HG02798 (cell line): ENCODE data around the gene RABEP1.
"Not testable (repeated sequence)": the region's sequence is repeated elsewhere in the genome, so short reads cannot be mapped to it uniquely, and the experiment has no call there.

Experiments used
- ATAC-seq: cut with Tn5 transposase; IDR thresholded peaks from one replicate; pipeline ENCODE4 v1.9.1; 2021; ENCODE audit warnings: mild to moderate bottlenecking; ENCODE audit not compliant: unreplicated experiment, poor library complexity

The RABEP1 gene, protein sequence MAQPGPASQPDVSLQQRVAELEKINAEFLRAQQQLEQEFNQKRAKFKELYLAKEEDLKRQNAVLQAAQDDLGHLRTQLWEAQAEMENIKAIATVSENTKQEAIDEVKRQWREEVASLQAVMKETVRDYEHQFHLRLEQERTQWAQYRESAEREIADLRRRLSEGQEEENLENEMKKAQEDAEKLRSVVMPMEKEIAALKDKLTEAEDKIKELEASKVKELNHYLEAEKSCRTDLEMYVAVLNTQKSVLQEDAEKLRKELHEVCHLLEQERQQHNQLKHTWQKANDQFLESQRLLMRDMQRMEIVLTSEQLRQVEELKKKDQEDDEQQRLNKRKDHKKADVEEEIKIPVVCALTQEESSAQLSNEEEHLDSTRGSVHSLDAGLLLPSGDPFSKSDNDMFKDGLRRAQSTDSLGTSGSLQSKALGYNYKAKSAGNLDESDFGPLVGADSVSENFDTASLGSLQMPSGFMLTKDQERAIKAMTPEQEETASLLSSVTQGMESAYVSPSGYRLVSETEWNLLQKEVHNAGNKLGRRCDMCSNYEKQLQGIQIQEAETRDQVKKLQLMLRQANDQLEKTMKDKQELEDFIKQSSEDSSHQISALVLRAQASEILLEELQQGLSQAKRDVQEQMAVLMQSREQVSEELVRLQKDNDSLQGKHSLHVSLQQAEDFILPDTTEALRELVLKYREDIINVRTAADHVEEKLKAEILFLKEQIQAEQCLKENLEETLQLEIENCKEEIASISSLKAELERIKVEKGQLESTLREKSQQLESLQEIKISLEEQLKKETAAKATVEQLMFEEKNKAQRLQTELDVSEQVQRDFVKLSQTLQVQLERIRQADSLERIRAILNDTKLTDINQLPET

DNA sequence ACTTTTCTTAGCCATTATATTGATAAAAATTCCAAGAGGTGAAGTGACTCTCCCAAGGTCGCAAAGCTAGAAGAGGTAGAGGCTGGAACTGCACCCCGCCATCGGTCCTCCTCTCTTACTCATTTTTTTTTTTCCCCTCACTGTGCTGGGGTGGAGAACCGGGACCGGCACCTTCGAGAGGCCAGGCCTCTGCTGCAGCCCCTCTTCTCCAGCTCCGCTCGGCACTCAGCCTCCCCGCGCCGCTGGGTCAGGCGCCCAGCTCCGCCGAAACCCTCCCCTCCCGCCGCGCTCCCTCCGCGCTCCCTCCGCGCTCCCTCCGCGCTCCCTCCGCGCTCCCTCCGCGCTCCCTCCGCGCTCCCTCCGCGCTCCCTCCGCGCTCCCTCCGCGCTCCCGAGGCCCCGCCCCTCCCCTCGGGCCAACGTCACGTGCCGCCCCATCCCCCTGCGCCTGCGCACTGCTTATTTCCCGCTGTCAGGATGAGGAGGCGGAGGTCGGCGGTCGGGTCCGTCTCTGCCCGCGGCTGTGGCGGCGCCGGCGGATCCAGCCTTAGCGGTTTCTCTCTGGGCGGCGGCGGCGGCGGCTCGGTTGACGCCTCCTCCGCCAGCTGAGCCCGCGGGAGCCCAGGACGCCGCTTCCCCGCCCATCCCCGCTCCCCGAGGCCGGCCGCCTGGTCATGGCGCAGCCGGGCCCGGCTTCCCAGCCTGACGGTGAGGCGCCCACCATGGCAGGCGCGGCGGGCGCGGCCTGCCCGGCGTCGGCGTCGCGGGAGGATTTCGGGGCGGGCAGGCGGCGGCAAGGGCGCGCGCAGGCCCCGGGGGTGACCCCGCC lies at the start of gene RABEP1:
Gene RABEP1 (plus strand): TSS at position 471 of the 828 bp plus-strand sequence. CDS start 203 bp downstream, at position 674.
- peak; percentile 91 for ATAC-seq

DNA sequence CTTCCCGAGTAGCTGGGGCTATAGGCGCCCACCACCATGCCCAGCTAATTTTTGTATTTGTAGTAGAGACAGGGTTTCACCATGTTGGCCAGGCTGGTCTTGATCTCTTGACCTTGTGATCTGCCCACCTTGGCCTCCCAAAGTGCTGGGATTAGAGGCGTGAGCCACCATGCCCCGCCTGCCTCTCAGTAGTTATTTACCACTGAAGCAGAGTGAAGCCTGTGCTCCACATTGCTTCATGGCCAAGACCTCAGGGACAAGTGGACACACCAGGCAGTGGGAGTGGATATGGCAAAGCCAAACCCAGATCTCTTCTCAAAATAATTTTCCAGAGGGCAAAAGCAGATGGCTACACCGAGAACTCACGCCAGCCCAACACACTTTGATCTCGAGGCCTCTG lies 48.6 kb upstream of the RABEP1 start:
- not testable (repeated sequence) for ATAC-seq

DNA sequence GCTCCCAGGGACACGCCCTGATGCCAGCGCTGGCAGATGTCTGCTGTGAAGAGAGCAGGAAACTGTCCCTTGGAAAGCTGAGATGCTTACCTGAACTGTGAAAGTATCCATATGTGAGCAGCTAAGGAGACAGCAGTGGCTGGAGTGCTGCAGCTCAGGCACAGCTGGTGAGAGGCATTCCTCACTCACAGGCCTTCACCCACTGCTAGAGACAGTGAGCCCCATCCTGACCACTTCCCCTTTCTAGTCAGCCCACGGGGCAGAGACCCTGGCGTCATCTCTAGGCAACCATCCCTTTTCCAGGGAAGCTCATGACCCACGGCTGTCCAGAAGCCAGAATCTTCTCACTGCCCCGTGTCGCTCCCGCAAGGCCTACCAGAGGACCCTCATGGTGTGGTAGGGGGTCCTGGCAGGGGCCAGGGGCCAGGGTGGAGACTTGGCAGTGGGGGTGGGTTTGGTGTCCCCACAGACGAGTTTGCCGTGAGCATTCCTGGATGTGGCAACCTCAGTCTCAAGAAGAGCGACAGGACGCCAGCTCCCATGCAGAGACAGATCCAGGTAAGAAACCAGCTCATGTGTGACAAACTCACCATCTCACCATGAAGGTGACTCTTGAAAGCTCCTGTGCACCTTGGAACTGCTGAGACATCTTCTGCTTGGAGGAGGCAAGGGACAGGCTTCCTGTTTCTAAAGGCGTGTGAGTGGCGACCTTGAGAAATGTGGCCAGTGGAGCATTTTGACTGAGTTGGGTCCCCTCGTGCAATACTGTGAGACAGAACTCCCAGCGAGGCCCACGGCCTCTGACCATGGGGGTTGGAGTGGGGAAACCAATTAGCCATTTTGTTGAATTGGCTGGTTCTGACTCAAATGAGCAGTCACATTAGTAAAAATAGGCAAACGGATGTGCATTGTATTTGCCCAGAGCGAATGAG lies 47.2 kb upstream of the RABEP1 start, which contains the start of gene SCIMP:
Gene SCIMP (minus strand): TSS at position 216 of the 932 bp plus-strand sequence. CDS start 105 bp downstream, at position 111.
- peak; percentile 49 for ATAC-seq

DNA sequence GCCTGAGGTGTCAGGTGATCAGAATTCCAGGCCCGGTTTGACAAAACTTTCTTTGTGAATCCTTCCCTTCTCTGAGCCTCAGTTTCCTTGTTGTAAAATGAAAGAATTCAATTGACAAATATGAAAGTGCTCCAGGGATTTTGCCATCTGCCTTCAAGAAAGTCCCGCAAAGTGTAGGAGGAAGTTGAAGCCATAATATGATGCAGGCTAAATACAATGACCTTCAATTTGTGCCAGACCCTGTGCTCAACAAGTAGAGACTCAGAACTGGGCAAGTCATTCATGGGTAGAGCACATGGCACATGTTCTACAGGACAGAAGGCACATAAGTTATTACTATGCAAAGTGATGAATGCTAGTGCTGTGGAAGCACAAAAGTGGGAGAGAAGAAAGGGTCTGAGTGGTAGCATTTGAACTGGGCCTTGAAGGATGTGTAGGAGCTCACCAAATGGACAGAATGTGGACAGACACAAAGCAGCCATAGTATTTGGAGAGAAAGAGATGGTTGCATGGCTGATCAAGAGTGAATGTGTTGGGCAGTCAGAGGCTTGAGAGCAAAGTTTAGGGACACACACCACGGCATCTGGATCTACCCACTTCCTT lies 45.0 kb upstream of the RABEP1 start:
- no peak for ATAC-seq

DNA sequence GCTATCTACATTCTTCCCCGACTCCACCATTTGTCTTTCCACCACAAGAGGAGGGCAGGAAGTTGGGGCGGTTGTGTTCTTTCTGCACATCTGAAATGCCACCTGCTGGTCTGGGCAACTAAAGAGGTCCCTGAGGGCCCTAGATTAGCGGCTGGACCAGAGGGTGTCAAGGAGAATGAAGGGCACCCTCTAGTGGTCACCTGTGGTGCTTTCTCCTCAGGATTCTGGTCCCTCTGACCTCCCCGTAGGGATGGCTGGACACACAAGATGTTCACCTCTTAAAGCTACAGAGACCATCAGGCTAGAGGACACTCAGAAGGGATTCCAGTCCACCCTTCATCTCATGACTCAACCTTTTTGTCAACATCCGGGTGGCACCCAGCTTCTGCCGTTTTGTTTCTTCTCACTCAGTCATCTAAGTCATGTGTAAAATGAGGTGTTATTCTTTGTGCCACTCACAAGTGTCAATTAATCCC lies 44.5 kb upstream of the RABEP1 start:
- peak; percentile 53 for ATAC-seq

DNA sequence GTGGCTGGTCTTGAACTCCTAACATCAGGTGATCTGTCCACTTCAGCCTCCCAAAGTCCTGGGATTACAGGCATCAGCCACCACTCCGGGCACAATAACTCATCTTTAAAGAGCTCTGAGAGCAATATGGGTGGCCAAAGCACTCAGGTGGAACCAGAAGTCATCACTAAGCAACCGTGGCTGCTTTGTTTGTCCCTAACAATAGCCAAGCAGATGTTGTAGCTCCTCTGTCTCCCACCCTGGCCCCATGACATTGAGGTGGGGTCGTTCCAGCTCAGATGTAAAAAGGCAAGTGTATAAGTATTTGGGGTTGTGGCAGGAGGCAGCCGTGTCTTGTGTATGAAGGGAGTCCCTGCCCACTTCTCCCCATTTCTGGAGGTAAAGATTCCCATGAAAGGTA lies 43.8 kb upstream of the RABEP1 start:
- ATAC-seq = no peak

DNA sequence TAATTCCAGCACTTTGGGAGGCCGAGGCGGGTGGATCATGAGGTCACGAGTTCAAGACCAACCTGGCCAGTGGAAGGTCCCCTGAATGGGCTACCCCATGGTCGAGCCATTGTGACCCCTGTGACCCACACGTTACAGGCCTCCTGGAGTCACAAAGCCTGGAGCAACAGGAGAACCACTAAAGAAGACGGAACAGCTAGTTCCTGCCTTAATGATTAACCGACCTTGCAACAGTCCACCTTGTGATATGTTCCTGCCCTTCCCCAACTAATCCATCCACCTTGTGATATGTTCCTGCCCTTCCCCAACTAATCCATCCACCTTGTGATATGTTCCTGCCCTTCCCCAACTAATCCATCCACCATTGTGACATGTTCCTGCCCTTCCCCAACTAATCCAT lies 42.3 kb upstream of the RABEP1 start:
- ATAC-seq = not testable (repeated sequence)

DNA sequence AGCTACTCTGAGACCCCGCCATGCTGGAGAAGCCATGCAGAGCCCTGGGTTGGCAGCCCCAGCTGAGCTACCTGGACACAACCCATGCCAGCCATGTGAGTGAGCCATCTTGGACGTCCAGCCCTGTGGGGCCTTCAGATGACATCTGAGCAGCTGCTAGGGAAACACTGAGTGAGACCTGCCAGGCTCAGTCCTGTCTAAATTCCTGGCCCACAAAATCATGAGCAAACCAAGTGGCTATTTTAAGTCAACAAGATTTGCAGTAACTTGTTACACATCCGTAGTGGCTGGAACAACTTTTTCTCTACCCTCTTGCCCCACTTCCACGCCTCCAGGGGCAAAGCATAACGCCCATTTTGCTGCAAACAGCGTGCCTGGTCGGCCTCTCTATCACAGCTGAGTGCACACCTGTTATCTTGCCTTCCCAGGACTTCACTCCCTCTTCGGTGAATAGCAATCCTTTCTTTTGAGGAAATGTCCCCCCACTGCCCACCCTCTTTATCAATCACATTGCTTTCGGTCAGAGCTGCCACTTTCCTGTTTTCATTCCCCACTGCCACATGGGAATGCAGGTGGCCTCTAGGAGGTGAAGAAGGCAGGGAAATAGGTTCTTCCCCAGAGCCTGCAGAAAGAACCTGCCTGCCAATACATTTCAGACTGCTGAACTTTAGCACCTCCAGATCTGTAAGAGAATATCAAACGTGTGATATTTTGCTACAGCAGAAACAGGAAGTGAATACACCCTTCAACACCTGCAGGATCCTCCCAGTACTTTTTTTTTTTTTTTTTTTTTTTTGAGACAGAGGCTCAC lies 40.0 kb upstream of the RABEP1 start:
- peak; percentile 41 for ATAC-seq

DNA sequence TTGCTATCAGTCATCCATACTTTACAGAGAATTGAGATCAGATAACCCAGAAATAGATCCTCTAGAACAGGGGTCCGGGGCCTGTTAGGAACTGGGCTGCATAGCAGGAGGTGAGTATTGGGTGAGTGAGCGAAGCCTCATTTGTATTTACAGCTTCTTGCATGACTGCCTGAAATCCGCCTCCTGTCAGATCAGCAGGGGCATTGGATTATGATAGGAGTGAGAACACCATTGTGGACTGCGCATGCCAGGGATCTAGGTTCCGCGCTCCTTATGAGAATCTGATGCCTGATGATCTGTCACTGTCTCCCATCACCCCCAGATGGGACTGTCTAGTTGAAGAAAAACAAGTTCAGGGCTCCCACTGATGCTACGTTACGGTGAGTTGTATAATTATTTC lies 34.5 kb upstream of the RABEP1 start:
- ATAC-seq = no peak

DNA sequence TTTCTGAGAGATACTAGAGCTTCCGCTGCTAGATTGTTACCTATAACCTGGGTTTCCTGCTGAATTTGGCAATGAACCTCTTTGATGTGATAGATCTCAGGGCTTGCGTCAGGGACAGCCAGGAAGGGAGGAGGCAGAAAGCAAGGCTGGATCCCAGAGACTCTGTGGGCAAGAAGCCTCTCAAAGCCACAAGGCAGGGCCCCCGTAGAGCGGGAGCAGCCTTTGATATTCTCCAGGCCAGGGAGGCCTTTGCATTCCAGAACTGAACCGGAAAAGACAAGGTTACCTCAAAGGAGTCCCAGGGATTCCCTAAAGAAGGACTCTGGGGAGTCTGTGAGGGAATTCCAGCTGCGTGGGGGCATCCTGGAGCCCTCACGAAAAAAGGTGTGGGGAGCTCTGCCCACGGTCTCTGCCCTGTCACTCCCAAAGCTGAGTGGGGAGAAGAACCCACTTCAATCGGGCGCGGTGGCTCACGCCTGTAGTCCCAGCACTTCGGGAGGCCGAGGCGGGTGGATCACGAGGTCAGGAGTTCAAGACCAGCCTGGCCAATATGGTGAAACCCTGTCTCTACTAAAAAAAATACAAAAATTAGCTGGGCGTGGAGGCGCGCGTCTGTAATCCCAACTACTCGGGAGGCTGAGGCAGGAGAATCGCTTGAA lies 33.1 kb upstream of the RABEP1 start:
- no peak for ATAC-seq

DNA sequence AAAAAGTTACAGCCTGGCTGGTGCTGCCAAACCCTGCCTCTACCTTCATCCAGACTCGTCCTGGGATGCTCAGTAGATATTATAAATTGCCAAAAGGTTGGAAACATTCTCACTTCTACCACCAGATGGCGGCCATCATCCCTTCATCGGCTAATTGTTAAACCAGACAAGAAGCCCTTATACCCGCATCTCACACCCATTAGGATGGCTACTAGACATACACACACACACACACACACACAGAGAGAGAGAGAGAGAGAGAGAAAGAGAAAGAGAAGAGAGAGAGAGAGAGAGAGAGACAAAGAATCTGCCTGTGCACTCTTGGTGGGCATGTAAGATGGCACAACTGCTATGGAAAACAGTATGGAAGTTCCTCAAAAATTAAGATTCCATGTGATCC lies 32.5 kb upstream of the RABEP1 start:
- no peak for ATAC-seq

DNA sequence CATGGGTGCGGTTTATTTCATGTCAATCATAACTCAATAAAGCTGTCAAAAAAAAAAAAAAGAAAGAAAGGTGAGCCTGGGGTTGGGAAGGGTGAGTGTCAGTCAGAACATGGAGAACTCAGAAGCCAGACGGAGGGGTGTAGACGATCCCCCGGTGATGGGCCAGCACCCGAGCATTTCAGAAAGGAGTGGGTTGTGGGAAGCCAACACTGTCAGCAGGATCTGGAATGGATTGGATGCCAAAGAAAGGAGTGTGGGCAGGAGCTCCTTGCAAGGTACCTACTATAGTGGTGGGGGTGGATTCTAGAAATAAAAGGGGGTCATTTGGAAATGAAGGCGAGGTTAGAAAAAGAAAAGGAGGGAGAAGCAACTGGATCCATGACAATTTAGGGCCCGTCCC lies 27.7 kb upstream of the RABEP1 start:
- no peak for ATAC-seq

DNA sequence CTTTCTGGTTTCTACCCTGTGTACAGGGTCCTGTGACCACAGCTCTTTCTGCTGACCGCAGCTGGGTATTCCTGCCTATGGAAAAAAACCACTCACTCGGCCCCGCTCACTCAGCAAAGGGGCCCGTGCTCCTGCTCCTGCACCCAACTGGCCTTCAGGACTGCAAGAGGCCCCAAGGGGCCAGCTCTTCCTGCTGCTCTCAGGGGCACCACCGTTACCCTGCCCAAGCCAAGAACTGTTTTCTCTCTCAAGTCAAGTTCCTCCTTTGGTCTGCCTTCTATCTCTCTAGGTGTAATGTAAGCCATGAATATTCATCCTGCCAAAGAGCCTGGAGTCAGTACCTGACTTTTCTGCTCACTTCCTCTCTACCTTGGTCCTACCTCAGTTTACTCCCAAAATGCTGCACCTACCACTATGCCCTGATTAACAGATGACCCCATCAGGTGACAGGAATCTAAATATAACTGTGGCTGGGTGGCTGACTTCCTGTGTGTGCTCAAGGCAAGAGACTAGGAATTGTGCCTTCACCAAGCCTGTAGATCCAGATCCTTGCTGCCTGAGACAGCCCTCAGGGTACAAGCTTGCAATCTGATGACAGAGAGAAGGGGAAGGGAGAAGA lies 27.1 kb upstream of the RABEP1 start:
- ATAC-seq = no peak

DNA sequence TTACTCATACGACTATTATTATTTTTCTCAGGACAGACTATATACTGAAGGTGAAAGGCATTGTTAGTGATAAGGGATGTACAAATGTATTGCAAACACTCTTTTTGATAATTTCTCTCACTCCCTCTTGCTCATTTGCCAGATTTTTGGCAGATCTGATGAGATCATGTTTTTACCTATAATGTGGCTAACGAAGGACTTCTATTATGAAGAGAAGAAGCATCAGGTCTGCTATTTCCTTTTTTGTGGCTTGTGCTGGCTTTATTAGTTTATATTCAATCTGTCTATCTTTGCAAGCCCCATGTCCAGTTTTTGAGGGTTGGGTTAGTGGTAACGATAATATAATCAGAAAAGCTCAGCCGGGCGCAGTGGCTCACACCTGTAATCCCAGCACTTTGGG lies 25.0 kb upstream of the RABEP1 start:
- ATAC-seq = no peak

DNA sequence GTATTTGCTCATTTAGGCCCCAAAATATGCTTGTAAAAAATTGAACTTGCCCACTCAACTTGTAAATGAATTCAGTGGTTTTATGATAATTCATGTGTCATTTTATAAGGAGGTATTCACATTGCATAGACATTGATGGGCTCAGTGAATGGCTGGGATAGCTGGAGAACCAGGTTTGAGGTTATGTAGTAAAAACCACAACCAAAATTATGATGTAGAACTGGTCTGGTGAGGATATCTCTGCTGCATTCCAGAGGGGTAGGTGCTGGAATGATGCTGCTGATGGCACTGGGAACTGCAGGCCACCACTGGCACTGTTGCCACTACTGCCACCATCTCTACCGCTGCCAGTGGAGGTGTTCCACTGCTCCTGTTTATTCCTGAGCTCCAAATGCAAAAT lies 21.5 kb upstream of the RABEP1 start:
- no peak for ATAC-seq

DNA sequence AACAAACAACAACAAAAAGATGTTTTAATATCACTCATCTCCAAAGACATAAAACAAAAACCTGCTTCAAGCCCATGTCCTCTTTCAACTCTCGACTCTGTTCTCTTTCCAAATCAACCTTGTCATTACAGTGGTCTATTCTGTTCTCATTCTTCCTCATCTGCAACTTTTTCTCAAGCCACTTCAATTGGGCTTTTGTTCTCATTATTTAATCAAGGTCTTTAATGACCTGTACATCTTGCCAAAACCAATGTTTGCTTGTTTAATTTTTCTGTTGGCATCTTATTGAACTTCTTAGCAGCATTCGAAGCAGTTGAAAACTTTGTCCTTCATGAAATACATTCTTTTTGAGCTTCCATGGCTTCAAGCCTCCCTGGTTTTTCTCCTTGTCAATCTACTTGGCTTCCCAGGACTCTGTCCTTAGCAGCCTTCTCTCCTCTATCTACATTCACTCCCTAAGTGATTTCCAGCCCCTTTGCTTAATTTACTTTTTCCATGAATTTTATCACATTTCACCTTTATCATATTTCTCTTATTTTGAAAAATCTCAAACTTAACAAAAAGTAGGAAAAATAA lies 19.6 kb upstream of the RABEP1 start:
- ATAC-seq = no peak

DNA sequence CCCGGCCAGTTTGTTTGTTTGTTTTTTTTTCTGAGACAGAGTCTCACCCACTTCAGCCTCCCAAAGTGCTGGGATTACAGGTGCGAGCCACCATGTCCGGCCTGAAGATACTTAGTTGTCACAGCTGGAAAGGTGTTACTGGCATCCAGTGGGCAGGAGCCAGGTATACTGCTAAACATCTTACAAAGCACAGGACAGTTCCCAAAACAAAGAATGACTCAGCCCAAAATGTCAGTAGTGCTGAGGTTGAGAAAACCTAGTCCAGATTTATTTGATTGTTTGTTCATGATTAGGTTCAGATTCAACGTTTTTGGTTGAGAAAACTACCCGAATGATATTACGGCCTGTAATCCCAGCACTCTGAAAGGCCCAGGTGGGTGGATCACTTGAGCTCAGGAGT lies 18.6 kb upstream of the RABEP1 start:
- no peak for ATAC-seq
